GM19238 (cell line): Measurements from ENCODE around the gene PC.
A peak's percentile ranks its signal among the peaks of the same experiment; 100 is the strongest.

Source experiments
- DNase-seq: peaks from one replicate; pipeline ENCODE4 v3.0.0; 2011; ENCODE audit warnings: low spot score; ENCODE audit not compliant: insufficient read length

Gene PC

GRCh38 chr11:66868726-66869566 is 89.2 kb downstream of the PC start:
- DNase-seq: peak; percentile 93

GRCh38 chr11:66868082-66868725 is 90.0 kb downstream of the PC start:
- DNase-seq: no peak

- DNase-seq: no peak
Measured at GRCh38 chr11:66867425-66868040, 90.7 kb downstream of the PC start.

- no peak for DNase-seq
Measured at GRCh38 chr11:66866511-66866986, 91.6 kb downstream of the PC start.

GRCh38 chr11:66866007-66866406 is 92.2 kb downstream of the PC start:
- no peak for DNase-seq

GRCh38 chr11:66864924-66865697 is 93.1 kb downstream of the PC start:
- no peak for DNase-seq

- DNase-seq: no peak
Measured at GRCh38 chr11:66864172-66864901, 93.8 kb downstream of the PC start.

- no peak for DNase-seq
Measured at GRCh38 chr11:66863428-66864125, 94.6 kb downstream of the PC start.

- no peak for DNase-seq
Measured at GRCh38 chr11:66862559-66863037, 95.6 kb downstream of the PC start.

- no peak for DNase-seq
Measured at GRCh38 chr11:66861774-66862558, 96.2 kb downstream of the PC start.

GRCh38 chr11:66861038-66861773 is 97.0 kb downstream of the PC start:
- no peak for DNase-seq

- DNase-seq: no peak
Measured at GRCh38 chr11:66860449-66860831, 97.7 kb downstream of the PC start.

GRCh38 chr11:66859686-66860448 is 98.3 kb downstream of the PC start:
- DNase-seq: no peak

- no peak for DNase-seq
Measured at GRCh38 chr11:66858939-66859685, 99.1 kb downstream of the PC start.

- no peak for DNase-seq
Measured at GRCh38 chr11:66858186-66858938, 99.8 kb downstream of the PC start.

- no peak for DNase-seq
Measured at GRCh38 chr11:66857927-66858185, 100.3 kb downstream of the PC start.
